Measurements from ENCODE around the gene NKAIN2.
"Not testable (repeated sequence)": the region's sequence is repeated elsewhere in the genome, so short reads cannot be mapped to it uniquely, and the experiment has no call there.

DNA sequence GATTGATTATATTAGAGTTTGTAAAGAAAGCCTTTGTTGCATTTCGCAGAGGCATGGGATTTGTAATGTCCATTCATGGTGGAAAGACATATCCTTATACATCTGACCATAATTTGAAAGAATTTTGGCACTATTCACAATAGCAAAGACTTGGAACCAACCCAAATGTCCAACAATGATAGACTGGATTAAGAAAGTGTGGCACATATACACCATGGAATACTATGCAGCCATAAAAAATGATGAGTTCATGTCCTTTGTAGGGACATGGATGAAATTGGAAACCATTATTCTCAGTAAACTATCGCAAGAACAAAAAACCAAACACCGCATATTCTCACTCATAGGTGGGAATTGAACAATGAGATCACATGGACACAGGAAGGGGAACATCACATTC is 119.7 kb downstream of the NKAIN2 start:
- TF ChIP-seq, protein P1, sequence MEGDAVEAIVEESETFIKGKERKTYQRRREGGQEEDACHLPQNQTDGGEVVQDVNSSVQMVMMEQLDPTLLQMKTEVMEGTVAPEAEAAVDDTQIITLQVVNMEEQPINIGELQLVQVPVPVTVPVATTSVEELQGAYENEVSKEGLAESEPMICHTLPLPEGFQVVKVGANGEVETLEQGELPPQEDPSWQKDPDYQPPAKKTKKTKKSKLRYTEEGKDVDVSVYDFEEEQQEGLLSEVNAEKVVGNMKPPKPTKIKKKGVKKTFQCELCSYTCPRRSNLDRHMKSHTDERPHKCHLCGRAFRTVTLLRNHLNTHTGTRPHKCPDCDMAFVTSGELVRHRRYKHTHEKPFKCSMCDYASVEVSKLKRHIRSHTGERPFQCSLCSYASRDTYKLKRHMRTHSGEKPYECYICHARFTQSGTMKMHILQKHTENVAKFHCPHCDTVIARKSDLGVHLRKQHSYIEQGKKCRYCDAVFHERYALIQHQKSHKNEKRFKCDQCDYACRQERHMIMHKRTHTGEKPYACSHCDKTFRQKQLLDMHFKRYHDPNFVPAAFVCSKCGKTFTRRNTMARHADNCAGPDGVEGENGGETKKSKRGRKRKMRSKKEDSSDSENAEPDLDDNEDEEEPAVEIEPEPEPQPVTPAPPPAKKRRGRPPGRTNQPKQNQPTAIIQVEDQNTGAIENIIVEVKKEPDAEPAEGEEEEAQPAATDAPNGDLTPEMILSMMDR (IDR thresholded peaks at IDR 0.05): not testable (repeated sequence)
- not testable (repeated sequence) for TF ChIP-seq POLR2A (IDR thresholded peaks at IDR 0.05)

Measured in thyroid gland (tissue), 4 donors.